ENCODE measurements around the gene ELN.

DNA sequence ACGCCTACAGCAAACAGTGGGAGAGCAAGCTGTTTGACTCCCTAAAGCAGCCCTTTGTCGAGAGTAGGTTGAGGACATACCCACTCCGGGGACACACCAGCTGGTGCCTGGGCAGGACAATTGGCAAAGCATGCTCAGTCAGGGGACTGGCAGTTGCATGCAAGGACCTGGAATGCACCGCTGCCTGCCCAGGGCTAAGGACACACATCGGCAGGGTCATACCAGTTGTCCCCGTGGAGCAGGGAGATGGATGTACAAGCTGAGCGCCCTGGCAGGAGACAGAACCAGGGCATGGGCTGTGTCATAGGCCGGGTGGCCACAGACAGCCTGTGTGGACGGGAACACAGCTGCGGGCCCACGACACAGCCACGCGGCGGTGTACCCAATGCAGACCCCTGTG lies 18.3 kb upstream of the ELN start:
- TF ChIP-seq CTCF (IDR thresholded peaks at IDR 0.05; ENCODE audit: low read depth, low read length, poor library complexity, severe bottlenecking) (no peak), EZH2phosphoT487 (IDR thresholded peaks at IDR 0.05; ENCODE audit: borderline replicate concordance, low read length) (no peak)
